Upper lobe of left lung (tissue), 4 donors: Measurements from ENCODE around the gene SCUBE1.

Experiments used
- CTCF ChIP-seq, 6 experiments: fragments of 450-650 bp in 4 of 6; fragments of 200-600 bp in 2 of 6; sonication (generic) in 2 of 6; IDR thresholded peaks; one replicate each; pipeline ENCODE4 v1.5.1; 2016 to 2019; ENCODE audit warnings: antibody characterized with exemption in 6 of 6
- POLR2A ChIP-seq, 4 donors: fragments of 450-650 bp; IDR thresholded peaks; one replicate each; pipeline ENCODE4 v1.5.1; 2016 to 2017; ENCODE audit warnings: antibody characterized with exemption in 4 of 4, mild to moderate bottlenecking in 2 of 4
- POLR2AphosphoS5 ChIP-seq, 2 donors: sonication (generic); formaldehyde crosslinking; IDR thresholded peaks; one replicate each; pipeline ENCODE4 v1.5.1; 2017; ENCODE audit warnings: antibody characterized with exemption in 2 of 2

DNA sequence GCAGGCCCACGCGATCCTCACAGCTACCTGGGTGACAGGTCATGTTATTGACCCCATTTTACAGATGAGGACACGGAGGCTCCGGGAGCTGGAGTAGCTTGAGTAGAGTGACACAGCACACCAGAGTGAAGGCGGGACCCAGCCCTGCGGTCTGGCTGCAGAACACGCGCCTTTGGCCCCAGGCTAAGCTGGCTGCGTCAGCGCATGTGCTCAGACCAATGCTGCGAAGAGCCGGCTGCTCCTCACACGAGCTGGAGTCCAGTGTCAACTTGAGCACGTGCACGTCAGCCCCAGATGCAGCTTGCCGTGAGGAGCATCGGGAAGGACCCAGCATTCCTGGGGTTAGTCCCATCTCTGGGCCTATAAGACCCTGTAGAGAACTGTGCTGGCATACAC is 49.9 kb downstream of the SCUBE1 start:
- TF ChIP-seq POLR2AphosphoS5 (IDR thresholded peaks at IDR 0.05) (no peak), POLR2A (IDR thresholded peaks at IDR 0.05) (no peak), CTCF (IDR thresholded peaks at IDR 0.05) (no peak)
